H9 (cell line): Measurements from ENCODE around the gene SLC9A9. TPM values are rescaled to one million over a fixed set of nuclear protein-coding genes. Genes with fewer than 3 reads are reported as not detected.

Experiments used
- DNase-seq: peaks from one replicate; pipeline ENCODE4 v3.0.0-alpha.2; 2017
- H2AFZ ChIP-seq: one replicate; pipeline ENCODE4 v1.6.1; 2013; ENCODE audit warnings: mild to moderate bottlenecking, low read length, control low read depth, moderate library complexity
- H2AK5ac ChIP-seq: 2 replicates; pipeline ENCODE4 v1.6.1; 2013; ENCODE audit warnings: low read length, control low read depth, mixed read lengths; ENCODE audit not compliant: insufficient read length
- H2BK120ac ChIP-seq: one replicate; pipeline ENCODE4 v1.6.1; 2013; ENCODE audit warnings: low read depth, mild to moderate bottlenecking, low read length, control low read depth, inconsistent platforms; ENCODE audit not compliant: poor library complexity, severe bottlenecking
- H2BK12ac ChIP-seq: 2 replicates; pipeline ENCODE4 v1.6.1; 2013; ENCODE audit warnings: low read length, control low read depth, mixed read lengths, low read depth; ENCODE audit not compliant: insufficient read length
- H2BK15ac ChIP-seq: 2 replicates; pipeline ENCODE4 v1.6.1; 2013; ENCODE audit warnings: low read depth, low read length, control low read depth
- H2BK20ac ChIP-seq: one replicate; pipeline ENCODE4 v1.6.1; 2013; ENCODE audit warnings: low read depth, mild to moderate bottlenecking, low read length, control low read depth, inconsistent platforms; ENCODE audit not compliant: poor library complexity, severe bottlenecking
- H2BK5ac ChIP-seq: 2 replicates; pipeline ENCODE4 v1.6.1; 2013; ENCODE audit warnings: low read length, control low read depth, mixed read lengths; ENCODE audit not compliant: insufficient read length
- H3K14ac ChIP-seq: 2 replicates; pipeline ENCODE4 v1.6.1; 2013; ENCODE audit warnings: low read length, control low read depth; ENCODE audit not compliant: insufficient read depth
- H3K18ac ChIP-seq: 2 replicates; pipeline ENCODE4 v1.6.1; 2013; ENCODE audit warnings: low read depth, mild to moderate bottlenecking, mixed read lengths, low read length, control low read depth; ENCODE audit not compliant: insufficient read length
- H3K23ac ChIP-seq: 2 replicates; pipeline ENCODE4 v1.6.1; 2013; ENCODE audit warnings: low read length, control low read depth, mixed read lengths, low read depth; ENCODE audit not compliant: insufficient read length
- H3K23me2 ChIP-seq: 2 replicates; pipeline ENCODE4 v1.6.1; 2013; ENCODE audit warnings: low read depth, mild to moderate bottlenecking, mixed read lengths, low read length, control low read depth; ENCODE audit not compliant: insufficient read length, poor library complexity, severe bottlenecking
- H3K27ac ChIP-seq: 2 replicates; pipeline ENCODE4 v1.5.1; 2013; ENCODE audit warnings: low read length, control low read depth, mixed read lengths, low read depth; ENCODE audit not compliant: insufficient read length
- H3K27me3 ChIP-seq: 2 replicates; pipeline ENCODE4 v1.6.1; 2013; ENCODE audit warnings: low read length, control low read depth, inconsistent platforms; ENCODE audit not compliant: insufficient read depth
- H3K4ac ChIP-seq: 2 replicates; pipeline ENCODE4 v1.6.1; 2013; ENCODE audit warnings: low read depth, mild to moderate bottlenecking, control low read depth, inconsistent platforms, low read length, moderate library complexity
- H3K4me1 ChIP-seq: 2 replicates; pipeline ENCODE4 v1.6.1; 2013; ENCODE audit warnings: low read length, control low read depth, inconsistent platforms; ENCODE audit not compliant: insufficient read depth
- H3K4me2 ChIP-seq: 2 replicates; pipeline ENCODE4 v1.6.1; 2013; ENCODE audit warnings: low read length, control low read depth, mixed read lengths; ENCODE audit not compliant: insufficient read length, insufficient read depth
- H3K56ac ChIP-seq: 2 replicates; pipeline ENCODE4 v1.6.1; 2013; ENCODE audit warnings: low read depth, mild to moderate bottlenecking, mixed read lengths, low read length, control low read depth; ENCODE audit not compliant: insufficient read length
- H3K79me1 ChIP-seq: 2 replicates; pipeline ENCODE4 v1.6.1; 2013; ENCODE audit warnings: low read depth, mild to moderate bottlenecking, moderate library complexity, low read length, control low read depth, inconsistent platforms; ENCODE audit not compliant: insufficient read depth, poor library complexity, severe bottlenecking
- H3K79me2 ChIP-seq: 2 replicates; pipeline ENCODE4 v1.6.1; 2013; ENCODE audit warnings: low read length, control low read depth, inconsistent platforms; ENCODE audit not compliant: insufficient read depth
- H3K9ac ChIP-seq: 2 replicates; pipeline ENCODE4 v1.6.1; 2013; ENCODE audit warnings: low read length, control low read depth, mixed read lengths; ENCODE audit not compliant: insufficient read length; ENCODE audit errors: extremely low read depth
- H3K9me3 ChIP-seq: one replicate; pipeline ENCODE4 v1.6.1; 2013; ENCODE audit warnings: low read depth, low read length, inconsistent platforms; ENCODE audit not compliant: control insufficient read depth
- H3T11ph ChIP-seq: one replicate; pipeline ENCODE4 v1.6.1; 2013; ENCODE audit warnings: mild to moderate bottlenecking, low read length, control low read depth, inconsistent platforms
- H4K20me1 ChIP-seq: one replicate; pipeline ENCODE4 v1.6.1; 2013; ENCODE audit not compliant: control insufficient read depth, insufficient read length, insufficient read depth
- H4K5ac ChIP-seq: 2 replicates; pipeline ENCODE4 v1.6.1; 2013; ENCODE audit warnings: low read depth, mild to moderate bottlenecking, mixed read lengths, low read length, control low read depth; ENCODE audit not compliant: insufficient read length
- H4K8ac ChIP-seq: replicated peaks from 2 replicates; pipeline ENCODE4 v1.6.1; 2013; ENCODE audit warnings: low read length, control low read depth, mixed read lengths, low read depth; ENCODE audit not compliant: insufficient read length
- H4K91ac ChIP-seq: 2 replicates; pipeline ENCODE4 v1.6.1; 2013; ENCODE audit warnings: low read depth, mild to moderate bottlenecking, moderate library complexity, mixed read lengths, low read length, control low read depth; ENCODE audit not compliant: insufficient read length
- H3K27ac Mint-ChIP-seq, 3 experiments: 2 replicates in 2 of 3; 3 replicates in 1 of 3; pipeline ENCODE4 v1.8.0; 2020 to 2021; ENCODE audit warnings: mixed read lengths in 3 of 3, mild to moderate bottlenecking in 1 of 3, moderate library complexity in 1 of 3
- H3K27me3 Mint-ChIP-seq: 2 replicates; pipeline ENCODE4 v1.8.0; 2021; ENCODE audit warnings: low read depth, mild to moderate bottlenecking, moderate library complexity, mixed read lengths
- H3K36me3 Mint-ChIP-seq, 3 experiments: 2 replicates in 2 of 3; 3 replicates in 1 of 3; pipeline ENCODE4 v1.8.0; 2020 to 2021; ENCODE audit warnings: low read depth in 3 of 3, mixed read lengths in 3 of 3; ENCODE audit not compliant: insufficient read depth in 1 of 3
- H3K4me1 Mint-ChIP-seq, 2 experiments: 2 replicates each; pipeline ENCODE4 v1.8.0; 2020; ENCODE audit warnings: mixed read lengths in 2 of 2
- H3K4me3 Mint-ChIP-seq, 2 experiments: 2 replicates in 1 of 2; 3 replicates in 1 of 2; pipeline ENCODE4 v1.8.0; 2020 to 2021; ENCODE audit warnings: mild to moderate bottlenecking in 2 of 2, mixed read lengths in 2 of 2, moderate library complexity in 1 of 2
- H3K9me3 Mint-ChIP-seq, 2 experiments: 2 replicates in 1 of 2; 3 replicates in 1 of 2; pipeline ENCODE4 v1.8.0; 2020; ENCODE audit warnings: mild to moderate bottlenecking in 2 of 2, mixed read lengths in 2 of 2, moderate library complexity in 1 of 2
- CTCF ChIP-seq: fragments of 200-600 bp; sonication (generic); conservative IDR thresholded peaks from 3 replicates; pipeline ENCODE4 v1.8.0; 2021; ENCODE audit warnings: antibody characterized with exemption, mild to moderate bottlenecking
- WGBS: extraction: QIAGEN DNeasy Blood & Tissue Kit; methylation state at CpG from one replicate; pipeline ENCODE4 v1.1.7; 2013; ENCODE audit warnings: missing lambda C conversion rate, low lambda C conversion rate, mixed read lengths; ENCODE audit not compliant: insufficient read length; ENCODE audit errors: extremely low coverage; 5-methylcytosine and 5-hydroxymethylcytosine counted together
- total RNA-seq: library from RNA; stranded (reverse); gene quantifications from 2 replicates; pipeline ENCODE4 v1.2.1, GENCODE V29; 2021

SLC9A9 gene
- total RNA-seq, 1 experiment from 2014 or later, result 0.35 TPM

GRCh38 chr3:143242101-143242500 is 606.2 kb downstream of the SLC9A9 start:
- Mint-ChIP-seq H3K36me3 (no peaks in the 10 kb centered on the region; a peak in 1 of 7 replicates), H3K27ac (no peak overlapping the region), H3K27me3 (no peaks in the 10 kb centered on the region), H3K4me3 (no peak overlapping the region), H3K9me3 (no peaks in the 10 kb centered on the region; a peak in 2 of 5 replicates), H3K4me1 (peaks cover 6 to 7% of the 10 kb centered on the region in 2 experiments)
- Histone ChIP-seq H2BK120ac (no peak overlapping the region), H3K9me3 (no peaks in the 10 kb centered on the region), H2AK5ac (no peak overlapping the region), H3T11ph (no peak overlapping the region), H3K27ac (no peak overlapping the region), H3K14ac (no peak overlapping the region), H2BK20ac (no peak overlapping the region), H2AFZ (no peak overlapping the region), H3K4me2 (no peak overlapping the region), H2BK12ac (no peak overlapping the region), H4K8ac (no peak overlapping the region), H3K27me3 (no peaks in the 10 kb centered on the region), H3K18ac (no peak overlapping the region), H3K56ac (no peak overlapping the region), H4K20me1 (no peaks in the 10 kb centered on the region), H3K23me2 (no peaks in the 10 kb centered on the region), H2BK15ac (no peak overlapping the region), H4K91ac (no peak overlapping the region), H3K4me1 (0 out of 2 replicates have a peak, but pooled peaks cover 3% of the 10 kb centered on the region), H3K9ac (no peak overlapping the region), H3K79me2 (no peaks in the 10 kb centered on the region), H4K5ac (no peak overlapping the region), H3K23ac (no peak overlapping the region), H3K4ac (no peak overlapping the region), H2BK5ac (no peak overlapping the region), H3K79me1 (no peaks in the 10 kb centered on the region)
- DNase-seq, result no peak
- TF ChIP-seq CTCF, result no peak
- no CpG with 5 or more reads among the region's 3 CpGs for WGBS
